Stomach smooth muscle (tissue), 2 donors: ENCODE measurements around the gene C11orf52.
"Not testable (repeated sequence)": the region's sequence is repeated elsewhere in the genome, so short reads cannot be mapped to it uniquely, and the experiment has no call there.

Experiments used
- H3K27ac ChIP-seq: one replicate; pipeline ENCODE4 v1.7.0; 2013; ENCODE audit warnings: mild to moderate bottlenecking, low read length, inconsistent platforms
- H3K27me3 ChIP-seq, 2 donors: one replicate each; pipeline ENCODE4 v1.7.0; 2013; ENCODE audit warnings: low read length in 2 of 2; ENCODE audit not compliant: insufficient read depth in 2 of 2, control insufficient read depth in 1 of 2
- H3K36me3 ChIP-seq, 2 donors: one replicate each; pipeline ENCODE4 v1.7.0; 2013; ENCODE audit warnings: low read length in 2 of 2; ENCODE audit not compliant: control insufficient read depth in 2 of 2, insufficient read depth in 2 of 2
- H3K4me1 ChIP-seq: one replicate; pipeline ENCODE4 v1.7.0; 2013; ENCODE audit warnings: low read length; ENCODE audit not compliant: control insufficient read depth, insufficient read depth
- H3K4me3 ChIP-seq, 2 donors: one replicate each; pipeline ENCODE4 v1.7.0; 2013; ENCODE audit warnings: low read length in 2 of 2
- H3K9ac ChIP-seq, 2 donors: one replicate each; pipeline ENCODE4 v1.7.0; 2013; ENCODE audit warnings: low read length in 2 of 2, mild to moderate bottlenecking in 1 of 2
- H3K9me3 ChIP-seq, 2 donors: one replicate each; pipeline ENCODE4 v1.7.0; 2013; ENCODE audit warnings: low read length in 2 of 2; ENCODE audit not compliant: control insufficient read depth in 2 of 2
- donor health status: healthy.
- donor health status: Pancreatic carcinoma.

Gene C11orf52

GRCh38 chr11:111885053-111885452 lies 33.7 kb upstream of the C11orf52 start:
- H3K9ac ChIP-seq, H3K4me3 ChIP-seq, H3K27ac ChIP-seq, H3K36me3 ChIP-seq, H3K27me3 ChIP-seq, H3K4me1 ChIP-seq, H3K9me3 ChIP-seq: not testable (repeated sequence)

- Histone ChIP-seq H3K27ac (no peak overlapping the region), H3K4me3 (no peak overlapping the region), H3K4me1 (no peaks in the 10 kb centered on the region), H3K36me3 (no peaks in the 10 kb centered on the region), H3K9me3 (no peaks in the 10 kb centered on the region), H3K27me3 (no peaks in the 10 kb centered on the region), H3K9ac (no peak overlapping the region)
Observed at GRCh38 chr11:111886032-111886431, 32.7 kb upstream of the C11orf52 start.

- no peak overlapping the region for H3K9ac ChIP-seq
- H3K27me3 ChIP-seq: no peaks in the 10 kb centered on the region
- no peaks in the 10 kb centered on the region for H3K9me3 ChIP-seq
- H3K36me3 ChIP-seq: no peaks in the 10 kb centered on the region
- H3K4me3 ChIP-seq: no peak overlapping the region
- no peaks in the 10 kb centered on the region for H3K4me1 ChIP-seq
- H3K27ac ChIP-seq: no peak overlapping the region
Observed at GRCh38 chr11:111886844-111887243, 31.9 kb upstream of the C11orf52 start.

GRCh38 chr11:111905411-111905810 lies 13.3 kb upstream of the C11orf52 start:
- H3K27me3 ChIP-seq: no peaks in the 10 kb centered on the region
- peaks cover 17% of the 10 kb centered on the region for H3K4me1 ChIP-seq
- H3K36me3 ChIP-seq: peaks cover 2 to 14% of the 10 kb centered on the region in 2 donors
- no peak overlapping the region for H3K4me3 ChIP-seq
- H3K9ac ChIP-seq: no peak overlapping the region
- no peaks in the 10 kb centered on the region for H3K9me3 ChIP-seq
- H3K27ac ChIP-seq: no peak overlapping the region

- Histone ChIP-seq H3K9me3 (no peaks in the 10 kb centered on the region), H3K36me3 (peaks cover 2 to 14% of the 10 kb centered on the region in 2 donors), H3K4me1 (peaks cover 29% of the 10 kb centered on the region), H3K27ac (no peak overlapping the region), H3K4me3 (no peak overlapping the region), H3K27me3 (no peaks in the 10 kb centered on the region), H3K9ac (no peak overlapping the region)
Observed at GRCh38 chr11:111906680-111907079, 12.0 kb upstream of the C11orf52 start.

GRCh38 chr11:111908639-111909305 lies 9.9 kb upstream of the C11orf52 start:
- H3K36me3 ChIP-seq: peaks cover 2 to 14% of the 10 kb centered on the region in 2 donors
- peak overlapping the region in 1 of 2 donors; percentile 83 for H3K4me3 ChIP-seq
- H3K9ac ChIP-seq: peak overlapping the region in 1 of 2 donors; percentile 0
- no peaks in the 10 kb centered on the region for H3K9me3 ChIP-seq
- H3K27ac ChIP-seq: peak overlapping the region; percentile 94
- peaks cover 41% of the 10 kb centered on the region for H3K4me1 ChIP-seq
- no peaks in the 10 kb centered on the region for H3K27me3 ChIP-seq

GRCh38 chr11:111909378-111909777 lies 9.3 kb upstream of the C11orf52 start:
- Histone ChIP-seq H3K36me3 (peaks cover 2 to 14% of the 10 kb centered on the region in 2 donors), H3K27ac (peak overlapping the region; percentile 94), H3K27me3 (no peaks in the 10 kb centered on the region), H3K9me3 (no peaks in the 10 kb centered on the region), H3K9ac (peak overlapping the region; percentile 86 to 89), H3K4me1 (peaks cover 43% of the 10 kb centered on the region), H3K4me3 (peak overlapping the region in 1 of 2 donors; percentile 83)

GRCh38 chr11:111910676-111911562 lies 7.8 kb upstream of the C11orf52 start:
- peak overlapping the region; percentile 86 to 89 for H3K9ac ChIP-seq
- H3K27me3 ChIP-seq: no peaks in the 10 kb centered on the region

GRCh38 chr11:111911563-111912401 lies 6.9 kb upstream of the C11orf52 start, which contains the start of gene CRYAB:
Gene CRYAB (minus strand): TSS chr11:111911770. CDS start chr11:111911724, 46 bp downstream.
- Histone ChIP-seq H3K27ac (peak within 1 kb of the TSS; percentile 94), H3K4me3 (peak within 1 kb of the TSS; percentile 81 to 83), H3K27me3 (no peaks in the 10 kb centered on the region), H3K4me1 (peaks cover 43% of the 10 kb centered on the region), H3K9ac (peak within 1 kb of the TSS; percentile 86 to 89), H3K9me3 (no peaks in the 10 kb centered on the region), H3K36me3 (peaks cover 2 to 14% of the 10 kb centered on the region in 2 donors)

More at GRCh38 chr11:111910676-111911562, 7.8 kb upstream of the C11orf52 start:
- peaks cover 43% of the 10 kb centered on the region for H3K4me1 ChIP-seq
- H3K4me3 ChIP-seq: peak overlapping the region; percentile 81 to 83
- H3K36me3 ChIP-seq: peaks cover 2 to 14% of the 10 kb centered on the region in 2 donors
- H3K27ac ChIP-seq: peak overlapping the region; percentile 94
- no peaks in the 10 kb centered on the region for H3K9me3 ChIP-seq

- Histone ChIP-seq H3K9ac (peak within 1 kb of the TSS; percentile 86 to 93), H3K4me1 (peaks cover 43% of the 10 kb centered on the region), H3K36me3 (peaks cover 2 to 14% of the 10 kb centered on the region in 2 donors), H3K4me3 (peak within 1 kb of the TSS; percentile 81 to 83), H3K9me3 (no peaks in the 10 kb centered on the region), H3K27me3 (no peaks in the 10 kb centered on the region), H3K27ac (peak within 1 kb of the TSS; percentile 94)
Observed at GRCh38 chr11:111912535-111912934, 6.2 kb upstream of the C11orf52 start, which contains the start of gene HSPB2. Gene HSPB2 (plus strand): TSS chr11:111912734. CDS start chr11:111912830, 96 bp downstream.
